Measurements from ENCODE around the gene VCX.
"Not testable (repeated sequence)": the region's sequence is repeated elsewhere in the genome, so short reads cannot be mapped to it uniquely, and the experiment has no call there.

Gene VCX

GRCh38 chrX:7842871-7843270 is at the start of gene VCX:
Gene VCX, plus strand, starts transcription at chrX:7843171. Its CDS starts 33 bp downstream, at chrX:7843204.
- DNase-seq (ENCODE audit: low read depth), result not testable (repeated sequence)

GRCh38 chrX:7798327-7798726 is 44.6 kb upstream of the VCX start:
- DNase-seq (ENCODE audit: low read depth), result no peak

- DNase-seq (ENCODE audit: low read depth), result no peak
These were observed 41.3 kb upstream of the VCX start for GRCh38 chrX:7801711-7802110.

GRCh38 chrX:7815166-7815805 is 27.7 kb upstream of the VCX start:
- DNase-seq (ENCODE audit: low read depth), result no peak

GRCh38 chrX:7828594-7828993 is 14.4 kb upstream of the VCX start:
- no peak for DNase-seq (ENCODE audit: low read depth)

GRCh38 chrX:7841084-7841805 is 1.7 kb upstream of the VCX start:
- no peak for DNase-seq (ENCODE audit: low read depth)

GRCh38 chrX:7852166-7852565 is 9.2 kb downstream of the VCX start:
- no peak for DNase-seq (ENCODE audit: low read depth)

GRCh38 chrX:7872042-7872441 is 29.1 kb downstream of the VCX start:
- DNase-seq (ENCODE audit: low read depth), result no peak

GRCh38 chrX:7876957-7877356 is 34.0 kb downstream of the VCX start:
- DNase-seq (ENCODE audit: low read depth), result no peak

- no peak for DNase-seq (ENCODE audit: low read depth)
These were observed 46.2 kb downstream of the VCX start for GRCh38 chrX:7889135-7889534.

GRCh38 chrX:7889680-7890079 is 46.7 kb downstream of the VCX start:
- no peak for DNase-seq (ENCODE audit: low read depth)

- DNase-seq (ENCODE audit: low read depth), result no peak
These were observed 49.0 kb downstream of the VCX start for GRCh38 chrX:7891928-7892327.

All from stimulated activated CD8-positive, alpha-beta memory T cell treated with anti-CD3 and anti-CD28 coated beads, Interleukin-15, amount 100 ng/mL, for 1 hour (primary cell).